Measurements from ENCODE around the gene PTPN11. TPM values are rescaled to one million over a fixed set of nuclear protein-coding genes. Genes with fewer than 3 reads are reported as not detected.
"Not testable (repeated sequence)": the region's sequence is repeated elsewhere in the genome, so short reads cannot be mapped to it uniquely, and the experiment has no call there.

The PTPN11 gene
- total RNA-seq, 2 experiments from 2014 or later, result 44.6 to 46.4 TPM

- intact Hi-C loops (cut with DNase I, micrococcal nuclease), result loop anchor here (1.0 to 5.0 kb wide), 4 partner anchors 9 to 396 kb away; partner anchors contain the start of genes ERP29 (in 1 of the 2), HECTD4 (in 1 of the 2), NAA25 (in 1 of the 2) and PTPN11 (in 1 of the 2)
- DNase-seq, result peak; percentile 55 to 92 (median 69)
- H3K36me3 ChIP-seq (ENCODE audit: insufficient read depth, low read length), result peaks cover 40% of the 10 kb centered on the region
- ATAC-seq (ENCODE audit: poor library complexity), result peak; percentile 86
- peaks cover 54% of the 10 kb centered on the region for H3K36me3 Mint-ChIP-seq (ENCODE audit: low read depth)
- POLR2A ChIA-PET, result no interaction called here
- H3K4me1 ChIP-seq (ENCODE audit: insufficient read depth, low read length), result peaks cover 23% of the 10 kb centered on the region
- peak within 1 kb of the TSS; percentile 81 for H3K4me3 ChIP-seq (ENCODE audit: low read length)
- H3K27me3 ChIP-seq (ENCODE audit: control insufficient read depth in 1 of 2, insufficient read depth in 2 of 2, low read length in 2 of 2), result no peaks in the 10 kb centered on the region
- H3K27ac Mint-ChIP-seq, result peak within 1 kb of the TSS; percentile 99
- H3K9me3 ChIP-seq (ENCODE audit: control insufficient read depth in 1 of 2, insufficient read depth in 1 of 2, low read length in 2 of 2), result no peaks in the 10 kb centered on the region
- CTCF ChIA-PET, result no interaction called here
- TF ChIP-seq, protein P1, sequence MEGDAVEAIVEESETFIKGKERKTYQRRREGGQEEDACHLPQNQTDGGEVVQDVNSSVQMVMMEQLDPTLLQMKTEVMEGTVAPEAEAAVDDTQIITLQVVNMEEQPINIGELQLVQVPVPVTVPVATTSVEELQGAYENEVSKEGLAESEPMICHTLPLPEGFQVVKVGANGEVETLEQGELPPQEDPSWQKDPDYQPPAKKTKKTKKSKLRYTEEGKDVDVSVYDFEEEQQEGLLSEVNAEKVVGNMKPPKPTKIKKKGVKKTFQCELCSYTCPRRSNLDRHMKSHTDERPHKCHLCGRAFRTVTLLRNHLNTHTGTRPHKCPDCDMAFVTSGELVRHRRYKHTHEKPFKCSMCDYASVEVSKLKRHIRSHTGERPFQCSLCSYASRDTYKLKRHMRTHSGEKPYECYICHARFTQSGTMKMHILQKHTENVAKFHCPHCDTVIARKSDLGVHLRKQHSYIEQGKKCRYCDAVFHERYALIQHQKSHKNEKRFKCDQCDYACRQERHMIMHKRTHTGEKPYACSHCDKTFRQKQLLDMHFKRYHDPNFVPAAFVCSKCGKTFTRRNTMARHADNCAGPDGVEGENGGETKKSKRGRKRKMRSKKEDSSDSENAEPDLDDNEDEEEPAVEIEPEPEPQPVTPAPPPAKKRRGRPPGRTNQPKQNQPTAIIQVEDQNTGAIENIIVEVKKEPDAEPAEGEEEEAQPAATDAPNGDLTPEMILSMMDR (IDR thresholded peaks at IDR 0.05), result no peak
- H3K27ac ChIP-seq (ENCODE audit: low read depth in 1 of 2, low read length in 2 of 2), result peak within 1 kb of the TSS; percentile 80 to 89
- H3K27me3 Mint-ChIP-seq, result no peaks in the 10 kb centered on the region
- H3K9me3 Mint-ChIP-seq, result no peaks in the 10 kb centered on the region
- H3K4me1 Mint-ChIP-seq (ENCODE audit: low read depth), result peaks cover 34% of the 10 kb centered on the region
- H3K4me3 Mint-ChIP-seq, result peak within 1 kb of the TSS; percentile 100
Observed at GRCh38 chr12:112409064-112409905, 9.5 kb upstream of the PTPN11 start, which contains the start of gene RPL6. TSS of gene RPL6 (minus strand) at chr12:112409605. CDS start at chr12:112408656, 949 bp downstream.

GRCh38 chr12:112409906-112410244 is 8.9 kb upstream of the PTPN11 start:
- Mint-ChIP-seq H3K9me3 (no peaks in the 10 kb centered on the region), H3K4me3 (peak overlapping the region; percentile 100), H3K36me3 (ENCODE audit: low read depth) (peaks cover 48% of the 10 kb centered on the region), H3K4me1 (ENCODE audit: low read depth) (peaks cover 34% of the 10 kb centered on the region), H3K27me3 (no peaks in the 10 kb centered on the region), H3K27ac (peak overlapping the region; percentile 99)
- Histone ChIP-seq H3K9me3 (ENCODE audit: control insufficient read depth in 1 of 2, insufficient read depth in 1 of 2, low read length in 2 of 2) (no peaks in the 10 kb centered on the region), H3K27me3 (ENCODE audit: control insufficient read depth in 1 of 2, insufficient read depth in 2 of 2, low read length in 2 of 2) (no peaks in the 10 kb centered on the region), H3K36me3 (ENCODE audit: insufficient read depth, low read length) (peaks cover 34% of the 10 kb centered on the region), H3K27ac (ENCODE audit: low read depth in 1 of 2, low read length in 2 of 2) (peak overlapping the region in 1 of 2 donors; percentile 80), H3K4me3 (ENCODE audit: low read length) (no peak overlapping the region), H3K4me1 (ENCODE audit: insufficient read depth, low read length) (peaks cover 23% of the 10 kb centered on the region)
- TF ChIP-seq, protein P1 (IDR thresholded peaks at IDR 0.05), result no peak
- DNase-seq (no peak), ATAC-seq (ENCODE audit: poor library complexity) (no peak)
- ChIA-PET POLR2A (no interaction called here), CTCF (interaction anchor here (2.0 kb wide), 1 partner anchor 23 kb away, joined by 10 read pairs; no protein-coding TSS in a partner anchor)
- intact Hi-C loops (cut with DNase I, micrococcal nuclease), result loop anchor here (1.0 to 5.0 kb wide), 5 partner anchors 8 to 723 kb away; partner anchors contain the start of genes PTPN11 (in 2 of the 2), ACAD10 (in 1 of the 2), BRAP (in 1 of the 2) and ERP29 (in 1 of the 2)

DNA sequence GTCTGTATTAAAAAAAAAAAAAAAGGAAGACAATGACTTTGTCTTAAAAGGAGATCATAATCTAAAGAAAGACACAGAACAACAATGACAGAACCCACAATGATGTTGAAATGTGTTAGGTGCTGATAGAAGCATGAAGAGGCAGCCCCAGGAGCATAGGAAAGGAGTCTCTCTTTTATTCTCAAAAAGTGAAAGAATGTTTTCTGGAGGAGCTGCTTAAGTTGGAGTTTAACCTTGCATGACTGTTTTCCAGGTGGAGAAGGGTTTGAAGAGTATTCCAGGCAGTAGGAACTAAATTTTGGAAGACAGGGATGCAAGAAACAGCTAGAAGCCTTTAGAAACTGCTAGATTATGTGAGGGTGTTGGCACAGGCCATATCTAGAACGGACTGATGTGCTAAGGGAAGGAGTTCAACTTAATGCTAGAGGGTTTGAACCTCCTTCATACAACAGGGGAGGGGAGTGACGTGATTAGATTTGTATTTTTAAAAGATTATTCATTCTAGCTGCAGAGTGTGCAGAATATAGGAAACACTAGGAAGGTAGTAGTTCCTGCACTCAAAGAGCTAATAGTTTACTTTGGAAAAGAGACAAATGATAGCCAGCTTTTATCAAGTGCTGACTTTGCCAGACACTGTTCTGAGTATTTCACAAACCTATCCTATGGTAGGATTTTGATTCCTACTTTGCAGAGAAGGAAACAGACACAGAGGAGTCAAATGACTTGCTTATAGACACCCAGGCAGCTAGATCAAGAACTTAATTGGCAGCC is 4.7 kb upstream of the PTPN11 start:
- Histone ChIP-seq H3K4me3 (ENCODE audit: low read length) (no peak overlapping the region), H3K9me3 (ENCODE audit: control insufficient read depth in 1 of 2, insufficient read depth in 1 of 2, low read length in 2 of 2) (no peaks in the 10 kb centered on the region), H3K27ac (ENCODE audit: low read depth in 1 of 2, low read length in 2 of 2) (no peak overlapping the region), H3K36me3 (ENCODE audit: insufficient read depth, low read length) (no peaks in the 10 kb centered on the region), H3K4me1 (ENCODE audit: insufficient read depth, low read length) (peaks cover 13% of the 10 kb centered on the region), H3K27me3 (ENCODE audit: control insufficient read depth in 1 of 2, insufficient read depth in 2 of 2, low read length in 2 of 2) (no peaks in the 10 kb centered on the region)
- peak overlapping the region; percentile 26 for H3K4me3 Mint-ChIP-seq
- POLR2A ChIA-PET, result no interaction called here
- CTCF ChIA-PET, result no interaction called here
- H3K9me3 Mint-ChIP-seq, result no peaks in the 10 kb centered on the region
- ATAC-seq (ENCODE audit: poor library complexity) (no peak), DNase-seq (no peak)
- intact Hi-C loops (cut with DNase I, micrococcal nuclease), result loop anchor here in 1 of 2 experiments (5.0 kb wide), 1 partner anchor 727 kb away; the partner anchor contains the start of genes ACAD10 and BRAP
- peaks cover 20% of the 10 kb centered on the region for H3K4me1 Mint-ChIP-seq (ENCODE audit: low read depth)
- no peak overlapping the region for H3K27ac Mint-ChIP-seq
- peaks cover 12% of the 10 kb centered on the region for H3K36me3 Mint-ChIP-seq (ENCODE audit: low read depth)
- TF ChIP-seq, protein P1 (IDR thresholded peaks at IDR 0.05), result no peak
- H3K27me3 Mint-ChIP-seq, result no peaks in the 10 kb centered on the region

DNA sequence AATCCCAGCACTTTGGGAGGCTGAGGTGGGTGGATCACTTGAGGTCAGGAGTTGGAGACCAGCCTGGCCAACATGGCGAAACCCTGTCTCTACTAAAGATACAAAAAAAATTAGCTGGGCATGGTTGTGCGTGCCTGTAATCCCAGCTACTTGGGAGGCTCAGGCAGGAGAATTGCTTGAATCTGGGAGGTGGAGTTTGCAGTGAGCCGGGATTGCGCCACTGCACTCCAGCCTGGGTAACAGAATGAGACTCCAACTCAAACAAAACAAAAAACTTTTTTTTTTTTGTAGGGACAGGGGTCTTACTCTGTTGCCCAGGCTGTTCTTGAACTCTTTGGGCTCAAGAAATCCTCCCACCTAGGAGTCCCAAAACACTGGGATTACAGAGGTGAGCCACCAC is 3.3 kb upstream of the PTPN11 start:
- intact Hi-C loops (cut with DNase I, micrococcal nuclease), result loop anchor here in 1 of 2 experiments (5.0 kb wide), 1 partner anchor 573 kb away; the partner anchor contains the start of gene MAPKAPK5
- H3K27ac Mint-ChIP-seq, result not testable (repeated sequence)

More for the DNA sequence above, 3.3 kb upstream of the PTPN11 start:
- H3K27ac ChIP-seq (ENCODE audit: low read depth in 1 of 2, low read length in 2 of 2); H3K9me3 Mint-ChIP-seq; ATAC-seq (ENCODE audit: poor library complexity); H3K4me3 ChIP-seq (ENCODE audit: low read length); H3K27me3 ChIP-seq (ENCODE audit: control insufficient read depth in 1 of 2, insufficient read depth in 2 of 2, low read length in 2 of 2); H3K36me3 Mint-ChIP-seq (ENCODE audit: low read depth); POLR2A ChIA-PET; CTCF ChIA-PET; DNase-seq; H3K27me3 Mint-ChIP-seq; H3K36me3 ChIP-seq (ENCODE audit: insufficient read depth, low read length); H3K9me3 ChIP-seq (ENCODE audit: control insufficient read depth in 1 of 2, insufficient read depth in 1 of 2, low read length in 2 of 2): not testable (repeated sequence)
- Mint-ChIP-seq H3K4me1 (ENCODE audit: low read depth) (peaks cover 23% of the 10 kb centered on the region), H3K4me3 (peak overlapping the region; percentile 66)
- peaks cover 18% of the 10 kb centered on the region for H3K4me1 ChIP-seq (ENCODE audit: insufficient read depth, low read length)

Data from CD4-positive, alpha-beta T cell (primary cell).